ENCODE results near the gene NDUFA13.
A peak's percentile ranks its signal among the peaks of the same experiment; 100 is the strongest.

Gene NDUFA13

DNA sequence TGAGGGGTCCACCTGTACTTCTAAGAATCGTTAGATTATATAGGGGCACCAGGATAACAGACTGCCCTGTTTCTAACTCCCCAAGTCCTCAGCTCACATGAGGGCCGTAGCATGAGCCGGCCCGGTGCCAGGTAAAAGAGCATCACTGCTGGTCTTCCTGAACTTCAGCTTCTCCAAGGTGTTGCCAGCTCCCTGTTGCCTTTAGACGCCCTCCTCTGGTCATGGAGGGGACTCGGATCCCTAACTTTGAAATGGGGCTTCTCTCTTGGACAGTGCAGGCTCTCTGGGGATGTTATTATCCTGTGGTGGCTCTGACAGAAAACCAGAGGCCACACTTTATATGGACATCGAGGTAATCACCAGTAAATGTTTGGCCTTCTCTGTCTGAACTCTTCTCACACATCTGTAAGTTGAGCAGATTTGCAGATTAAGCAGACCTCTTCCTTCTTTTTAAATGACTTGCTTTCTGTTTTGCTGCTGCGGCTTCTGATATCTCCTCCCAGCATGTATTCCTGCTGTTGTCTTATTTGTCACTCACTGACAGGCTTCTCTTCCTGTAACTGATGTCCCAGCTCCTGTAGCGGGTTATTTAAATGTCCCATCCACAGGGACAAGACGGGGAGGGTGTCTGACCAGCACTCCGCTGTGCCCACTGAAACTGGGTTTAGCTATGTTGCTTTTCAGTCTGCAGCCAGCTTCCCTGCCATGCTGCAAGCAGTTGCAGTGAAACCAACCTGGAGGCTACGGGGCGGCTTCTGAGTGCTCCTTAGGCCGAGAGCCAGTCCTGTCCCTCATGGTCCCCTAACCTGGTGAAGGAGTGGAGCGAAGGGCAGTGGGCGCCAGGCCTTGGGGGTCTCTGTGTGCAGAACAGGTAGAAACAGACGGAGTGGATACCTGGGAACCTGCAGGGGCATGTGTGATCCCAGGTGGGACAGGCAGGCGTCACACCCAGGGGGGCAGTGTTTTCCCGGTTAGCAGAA, 39.9 kb upstream of the NDUFA13 start:
- TF ChIP-seq, protein P1, sequence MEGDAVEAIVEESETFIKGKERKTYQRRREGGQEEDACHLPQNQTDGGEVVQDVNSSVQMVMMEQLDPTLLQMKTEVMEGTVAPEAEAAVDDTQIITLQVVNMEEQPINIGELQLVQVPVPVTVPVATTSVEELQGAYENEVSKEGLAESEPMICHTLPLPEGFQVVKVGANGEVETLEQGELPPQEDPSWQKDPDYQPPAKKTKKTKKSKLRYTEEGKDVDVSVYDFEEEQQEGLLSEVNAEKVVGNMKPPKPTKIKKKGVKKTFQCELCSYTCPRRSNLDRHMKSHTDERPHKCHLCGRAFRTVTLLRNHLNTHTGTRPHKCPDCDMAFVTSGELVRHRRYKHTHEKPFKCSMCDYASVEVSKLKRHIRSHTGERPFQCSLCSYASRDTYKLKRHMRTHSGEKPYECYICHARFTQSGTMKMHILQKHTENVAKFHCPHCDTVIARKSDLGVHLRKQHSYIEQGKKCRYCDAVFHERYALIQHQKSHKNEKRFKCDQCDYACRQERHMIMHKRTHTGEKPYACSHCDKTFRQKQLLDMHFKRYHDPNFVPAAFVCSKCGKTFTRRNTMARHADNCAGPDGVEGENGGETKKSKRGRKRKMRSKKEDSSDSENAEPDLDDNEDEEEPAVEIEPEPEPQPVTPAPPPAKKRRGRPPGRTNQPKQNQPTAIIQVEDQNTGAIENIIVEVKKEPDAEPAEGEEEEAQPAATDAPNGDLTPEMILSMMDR (IDR thresholded peaks at IDR 0.05; ENCODE audit: low read length, missing control alignments): peak; percentile 59
- DNase-seq (ENCODE audit: low read depth): peak; percentile 53
- no peak overlapping the region for H3K4me3 ChIP-seq (replicated peaks; ENCODE audit: low read depth, low read length)

DNA sequence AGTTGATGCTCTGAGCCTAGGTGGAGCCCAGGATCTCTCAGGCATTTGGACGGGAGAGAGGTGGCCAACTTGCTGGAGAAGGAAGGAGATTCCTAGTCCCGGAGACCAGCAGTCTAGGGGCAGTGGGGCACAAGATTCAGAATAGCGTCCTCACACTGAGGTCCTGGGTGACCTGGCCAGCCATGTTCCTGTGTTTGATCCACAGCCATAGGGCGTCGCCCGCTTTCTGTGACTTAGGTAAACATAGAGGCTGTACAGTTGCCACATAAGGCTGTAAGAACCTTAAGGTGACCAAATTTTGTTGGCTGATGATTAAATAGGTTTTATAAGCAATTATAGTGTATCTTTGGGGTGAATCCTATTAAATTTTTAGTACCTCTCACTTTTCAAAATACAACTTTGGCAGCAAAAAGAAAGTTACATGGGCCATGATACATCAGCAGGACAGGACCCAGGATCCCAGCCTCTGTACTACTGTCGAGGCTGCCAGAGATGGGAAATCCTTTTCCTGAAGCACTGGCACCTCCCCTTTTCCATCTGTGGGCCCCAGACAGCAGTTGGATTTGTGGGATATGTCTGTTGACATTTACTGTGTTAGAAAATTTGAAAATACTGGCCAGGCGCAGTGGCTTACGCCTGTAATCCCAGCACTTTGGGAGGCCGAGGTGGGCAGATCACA, 38.2 kb upstream of the NDUFA13 start:
- TF ChIP-seq, protein P1 (IDR thresholded peaks at IDR 0.05; ENCODE audit: low read length, missing control alignments): no peak
- no peak for DNase-seq (ENCODE audit: low read depth)

DNA sequence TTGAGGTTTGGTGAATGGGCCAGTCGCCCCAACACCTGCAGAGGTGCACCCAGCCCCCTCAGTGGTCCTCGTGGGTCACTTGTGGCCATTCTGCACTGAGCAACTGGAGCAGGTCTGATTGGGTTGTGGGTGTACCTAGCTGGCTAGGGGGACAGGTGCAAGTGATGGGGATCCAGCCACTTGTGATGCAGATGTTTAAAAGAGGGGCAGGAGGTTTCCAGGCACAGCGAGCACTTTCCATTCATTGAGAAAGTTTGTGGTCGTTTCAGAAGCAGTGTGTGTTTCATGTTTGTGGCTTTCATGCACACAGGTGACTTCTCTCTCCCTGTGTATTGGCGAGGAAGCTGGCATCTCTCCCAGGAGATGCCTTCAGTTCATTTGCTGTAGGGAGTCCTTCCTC, 35.3 kb upstream of the NDUFA13 start:
- no peak overlapping the region for H3K4me3 ChIP-seq (replicated peaks; ENCODE audit: low read depth, low read length)
- TF ChIP-seq, protein P1 (IDR thresholded peaks at IDR 0.05; ENCODE audit: low read length, missing control alignments): no peak
- no peak for DNase-seq (ENCODE audit: low read depth)

More for the DNA sequence above, 38.2 kb upstream of the NDUFA13 start:
- H3K4me3 ChIP-seq (replicated peaks; ENCODE audit: low read depth, low read length): no peak overlapping the region

DNA sequence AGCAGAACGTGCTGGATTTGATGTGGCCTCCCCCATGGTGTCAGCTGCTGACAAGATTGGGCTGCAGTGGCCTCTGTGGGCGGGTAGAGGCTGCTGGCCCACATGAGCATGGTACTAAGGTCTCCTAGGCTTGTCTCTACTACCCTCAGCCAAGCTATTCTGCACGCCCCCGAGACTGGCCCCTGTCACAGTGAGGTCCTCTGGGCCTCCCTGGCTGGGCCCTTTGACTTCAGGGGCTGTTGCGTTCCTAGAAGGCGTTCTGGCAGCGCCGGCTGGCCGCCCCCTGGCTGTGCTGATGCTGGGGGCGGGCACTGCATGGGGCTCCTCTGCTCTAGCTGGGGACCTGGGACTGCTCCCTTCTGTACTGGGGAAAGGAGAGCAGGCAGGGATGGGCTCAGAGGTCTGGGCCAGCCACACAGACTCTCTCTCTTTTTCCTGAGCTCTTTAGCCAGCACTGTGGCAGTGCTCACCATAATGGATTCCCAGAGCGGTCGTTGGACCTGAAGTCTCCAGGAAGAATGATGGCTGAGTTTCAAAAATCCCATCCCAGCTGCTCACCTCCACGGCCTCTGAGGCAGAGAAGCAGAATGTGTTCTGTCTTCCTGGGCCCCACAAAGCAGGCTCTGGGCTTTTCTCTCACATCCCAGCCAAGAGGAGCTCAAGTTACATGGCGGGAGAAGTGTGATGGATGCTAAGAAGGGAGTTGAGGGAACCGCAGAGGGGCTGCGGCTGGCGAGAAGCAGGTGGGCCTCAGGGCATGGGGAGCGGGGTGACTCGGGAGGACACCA, 33.0 kb upstream of the NDUFA13 start:
- DNase-seq (ENCODE audit: low read depth): no peak
- TF ChIP-seq, protein P1 (IDR thresholded peaks at IDR 0.05; ENCODE audit: low read length, missing control alignments): no peak
- no peak overlapping the region for H3K4me3 ChIP-seq (replicated peaks; ENCODE audit: low read depth, low read length)

- no peak overlapping the region for H3K4me3 ChIP-seq (replicated peaks; ENCODE audit: low read depth, low read length)
- TF ChIP-seq, protein P1 (IDR thresholded peaks at IDR 0.05; ENCODE audit: low read length, missing control alignments): no peak
- peak; percentile 48 for DNase-seq (ENCODE audit: low read depth)
These were observed 30.6 kb upstream of the NDUFA13 start for GRCh38 chr19:19485161-19485997.

GRCh38 chr19:19485998-19486290, 30.1 kb upstream of the NDUFA13 start:
- DNase-seq (ENCODE audit: low read depth): no peak
- TF ChIP-seq, protein P1 (IDR thresholded peaks at IDR 0.05; ENCODE audit: low read length, missing control alignments): no peak
- H3K4me3 ChIP-seq (replicated peaks; ENCODE audit: low read depth, low read length): no peak overlapping the region
